G401 (cell line): ENCODE data around the gene IFI6. TPM values are rescaled to one million over a fixed set of nuclear protein-coding genes. Genes with fewer than 3 reads are reported as not detected.

Experiments
- total RNA-seq: library from RNA; depleted of rRNA; stranded (reverse); fragments of >200 nt; shearing (Covaris generic); gene quantifications from 2 replicates; pipeline ENCODE4 v1.2.3, GENCODE V29; 2014; rRNA removed

The IFI6 gene
- total RNA-seq, 1 experiment from 2014 or later: 48.2 TPM

Other genes with a start within 250 kb of the IFI6 start
- 10.4 and 14.2 TPM in 2 replicates for gene WASF2, start 182.0 kb downstream of the IFI6 start, total RNA-seq
- 6.5 and 8.1 TPM in 2 replicates for gene AHDC1, start 68.0 kb downstream of the IFI6 start, total RNA-seq
- gene FGR, start 37.0 kb downstream of the IFI6 start, total RNA-seq: not detected in 2 replicates
- 13.6 and 32.1 TPM in 2 replicates for gene FAM76A, start 53.8 kb upstream of the IFI6 start, total RNA-seq
- gene STX12, start 101.0 kb upstream of the IFI6 start, total RNA-seq: 13.3 and 18.6 TPM in 2 replicates
- 69.1 and 70.6 TPM in 2 replicates for gene PPP1R8, start 158.6 kb upstream of the IFI6 start, total RNA-seq
- gene THEMIS2, start 200.4 kb upstream of the IFI6 start, total RNA-seq: 2.6 and 3.9 TPM in 2 replicates
- 148 and 168 TPM in 2 replicates for gene RPA2, start 242.4 kb upstream of the IFI6 start, total RNA-seq